ENCODE data around the gene DDA1.
A peak's percentile ranks its signal among the peaks of the same experiment; 100 is the strongest.

Gene DDA1

DNA sequence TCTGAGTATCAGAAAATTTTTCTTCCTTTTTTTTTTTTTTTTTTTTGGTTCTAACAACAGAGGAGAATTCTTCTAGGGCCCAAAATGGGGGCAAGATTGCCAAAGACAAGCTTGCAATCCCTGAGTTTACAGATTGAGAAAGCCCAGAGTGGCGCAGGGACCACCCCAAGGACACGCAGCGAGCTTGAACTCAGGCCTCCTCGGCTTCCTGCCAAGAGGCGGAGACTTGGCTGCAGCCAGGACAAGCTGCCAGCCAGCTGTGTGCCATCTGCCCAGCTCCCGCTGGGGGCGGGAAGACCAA lies 4.2 kb upstream of the DDA1 start:
- H3K4me3 ChIP-seq (ENCODE audit: low read depth in 1 of 2, low read length in 2 of 2) = peak overlapping the region; percentile 66 to 79
- peaks cover 42% of the 10 kb centered on the region for H3K4me1 ChIP-seq (ENCODE audit: insufficient read depth, low read length)
- peak overlapping the region; percentile 93 for H3K27ac ChIP-seq (ENCODE audit: low read depth, low read length)
- H3K27me3 ChIP-seq (ENCODE audit: control insufficient read depth in 1 of 2, insufficient read depth in 2 of 2, low read length in 2 of 2) = no peaks in the 10 kb centered on the region
- H3K36me3 ChIP-seq (ENCODE audit: insufficient read depth, low read length) = no peaks in the 10 kb centered on the region
- no peaks in the 10 kb centered on the region for H3K9me3 ChIP-seq (ENCODE audit: low read length)
- H3K9ac ChIP-seq (ENCODE audit: low read length) = no peak overlapping the region

DNA sequence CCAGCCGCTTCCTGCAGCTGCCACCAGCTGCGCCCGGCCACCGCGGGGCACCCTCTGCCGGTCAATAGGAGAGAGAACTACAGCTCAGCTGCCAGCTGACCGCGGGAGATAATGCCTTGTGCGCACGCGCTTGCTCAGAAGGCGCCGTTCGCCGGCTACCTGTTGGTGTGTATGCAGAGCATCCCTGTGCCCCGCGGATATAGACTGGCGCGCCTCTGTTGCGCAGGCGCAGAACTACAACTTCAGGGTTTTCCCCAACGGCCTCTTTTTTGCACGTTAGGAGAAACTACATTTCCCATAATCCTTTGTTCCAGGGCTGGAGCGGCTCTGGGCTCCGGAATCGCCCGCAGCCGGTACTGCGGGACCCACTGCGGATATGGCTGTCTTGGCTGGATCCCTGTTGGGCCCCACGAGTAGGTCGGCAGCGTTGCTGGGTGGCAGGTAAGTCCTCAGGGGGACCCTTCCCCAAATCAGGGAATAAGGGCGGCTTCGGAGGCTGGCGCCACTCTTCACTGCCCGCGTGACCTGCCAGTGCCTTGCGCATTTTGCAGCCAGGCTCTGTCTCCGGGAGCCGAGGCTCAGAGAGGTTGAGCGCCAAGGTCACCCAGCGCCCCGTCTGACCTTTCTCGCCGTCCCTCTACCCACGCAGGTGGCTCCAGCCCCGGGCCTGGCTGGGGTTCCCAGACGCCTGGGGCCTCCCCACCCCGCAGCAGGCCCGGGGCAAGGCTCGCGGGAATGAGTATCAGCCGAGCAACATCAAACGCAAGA lies 3.7 kb upstream of the DDA1 start, which contains the start of gene MRPL34:
TSS of gene MRPL34 (plus strand) at position 356 of the 768 bp plus-strand sequence. CDS start at position 377, 21 bp downstream.
- Histone ChIP-seq H3K27ac (ENCODE audit: low read depth, low read length) (peak within 1 kb of the TSS; percentile 93), H3K36me3 (ENCODE audit: insufficient read depth, low read length) (no peaks in the 10 kb centered on the region), H3K4me1 (ENCODE audit: insufficient read depth, low read length) (peaks cover 48% of the 10 kb centered on the region), H3K27me3 (ENCODE audit: control insufficient read depth in 1 of 2, insufficient read depth in 2 of 2, low read length in 2 of 2) (no peaks in the 10 kb centered on the region), H3K9me3 (ENCODE audit: low read length) (no peaks in the 10 kb centered on the region), H3K4me3 (ENCODE audit: low read depth in 1 of 2, low read length in 2 of 2) (peak within 1 kb of the TSS; percentile 66 to 79), H3K9ac (ENCODE audit: low read length) (peak within 1 kb of the TSS; percentile 67)

DNA sequence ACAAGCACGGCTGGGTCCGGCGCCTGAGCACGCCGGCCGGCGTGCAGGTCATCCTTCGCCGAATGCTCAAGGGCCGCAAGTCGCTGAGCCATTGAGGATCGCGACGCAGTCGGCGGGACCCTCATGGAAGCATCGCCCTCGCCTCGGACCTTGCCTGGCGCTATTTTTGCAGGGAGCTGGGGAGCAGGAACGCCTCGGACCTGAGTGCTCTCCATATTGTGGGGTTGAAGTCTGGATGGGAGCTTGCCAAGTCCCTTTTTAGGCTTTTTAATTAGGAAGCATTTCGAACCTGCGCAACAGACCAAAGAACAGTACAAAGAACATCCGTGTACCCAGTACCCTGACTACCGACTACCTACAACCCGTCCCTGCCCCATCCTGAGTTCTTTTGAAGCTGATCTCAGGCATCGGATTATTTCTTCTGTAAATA lies 3.1 kb upstream of the DDA1 start:
- H3K4me3 ChIP-seq (ENCODE audit: low read depth in 1 of 2, low read length in 2 of 2) = peak overlapping the region; percentile 66 to 79
- peak overlapping the region; percentile 67 for H3K9ac ChIP-seq (ENCODE audit: low read length)
- no peaks in the 10 kb centered on the region for H3K36me3 ChIP-seq (ENCODE audit: insufficient read depth, low read length)
- no peaks in the 10 kb centered on the region for H3K27me3 ChIP-seq (ENCODE audit: control insufficient read depth in 1 of 2, insufficient read depth in 2 of 2, low read length in 2 of 2)
- H3K9me3 ChIP-seq (ENCODE audit: low read length) = no peaks in the 10 kb centered on the region
- peak overlapping the region; percentile 91 for H3K27ac ChIP-seq (ENCODE audit: low read depth, low read length)
- H3K4me1 ChIP-seq (ENCODE audit: insufficient read depth, low read length) = peaks cover 51% of the 10 kb centered on the region

DNA sequence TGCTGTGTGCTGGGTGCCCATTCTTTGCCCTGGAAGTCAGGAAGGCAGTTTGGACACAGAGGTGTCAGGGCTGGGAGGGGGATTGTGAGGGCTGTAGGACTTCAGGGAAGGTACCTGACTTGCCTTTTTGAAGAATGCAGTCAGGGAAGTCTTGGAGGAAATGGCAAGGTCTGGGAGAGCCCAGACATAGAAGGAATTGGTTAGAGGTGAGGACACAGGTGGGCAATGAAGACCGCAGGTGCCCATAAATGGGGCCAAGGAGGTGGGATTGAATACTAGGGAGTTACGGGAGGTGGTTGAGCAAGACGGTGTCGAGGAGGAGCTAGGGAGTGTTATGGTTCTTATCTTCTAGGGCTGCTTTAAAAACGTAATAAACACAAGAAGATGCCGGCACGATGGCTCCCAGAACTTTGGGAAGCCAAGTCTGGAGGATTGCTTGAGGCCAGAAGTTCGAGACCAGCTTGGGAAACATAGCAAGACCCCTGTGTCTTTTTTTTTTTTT lies 1.4 kb upstream of the DDA1 start:
- Histone ChIP-seq H3K27ac (ENCODE audit: low read depth, low read length) (peak overlapping the region; percentile 34), H3K9ac (ENCODE audit: low read length) (no peak overlapping the region)

DNA sequence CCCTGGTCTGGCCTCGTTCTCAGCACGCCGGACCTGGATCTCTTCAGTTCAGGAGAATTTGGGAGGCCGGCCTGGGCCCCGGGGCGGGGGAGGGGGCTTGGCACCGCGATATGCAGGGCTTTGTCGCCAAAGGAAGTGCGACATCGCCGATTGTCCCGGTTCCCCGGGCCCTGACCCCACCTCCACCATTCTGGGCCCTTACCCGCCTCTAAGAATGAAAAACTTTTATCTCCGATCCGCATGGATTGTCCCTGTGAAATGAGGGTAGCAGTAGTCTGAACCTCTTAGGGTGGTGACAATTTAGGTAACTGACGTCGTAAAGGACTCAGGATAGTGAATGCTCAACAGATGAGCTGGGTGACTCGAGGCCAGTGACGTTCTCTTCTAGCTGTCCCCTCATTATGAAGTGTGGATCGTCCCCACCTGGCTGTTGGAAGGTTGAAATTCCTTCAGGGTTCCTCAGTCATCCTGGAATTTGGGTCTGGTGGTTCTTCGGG lies 650 bp downstream of the DDA1 start:
- Histone ChIP-seq H3K4me3 (ENCODE audit: low read depth in 1 of 2, low read length in 2 of 2) (peak overlapping the region; percentile 89 to 98), H3K27me3 (ENCODE audit: control insufficient read depth in 1 of 2, insufficient read depth in 2 of 2, low read length in 2 of 2) (no peaks in the 10 kb centered on the region), H3K36me3 (ENCODE audit: insufficient read depth, low read length) (peaks cover 13% of the 10 kb centered on the region), H3K9ac (ENCODE audit: low read length) (peak overlapping the region; percentile 69), H3K4me1 (ENCODE audit: insufficient read depth, low read length) (peaks cover 31% of the 10 kb centered on the region), H3K27ac (ENCODE audit: low read depth, low read length) (peak overlapping the region; percentile 89), H3K9me3 (ENCODE audit: low read length) (no peaks in the 10 kb centered on the region)

More for the DNA sequence above, 1.4 kb upstream of the DDA1 start:
- Histone ChIP-seq H3K27me3 (ENCODE audit: control insufficient read depth in 1 of 2, insufficient read depth in 2 of 2, low read length in 2 of 2) (no peaks in the 10 kb centered on the region), H3K36me3 (ENCODE audit: insufficient read depth, low read length) (no peaks in the 10 kb centered on the region), H3K9me3 (ENCODE audit: low read length) (no peaks in the 10 kb centered on the region), H3K4me1 (ENCODE audit: insufficient read depth, low read length) (peaks cover 47% of the 10 kb centered on the region), H3K4me3 (ENCODE audit: low read depth in 1 of 2, low read length in 2 of 2) (no peak overlapping the region)

DNA sequence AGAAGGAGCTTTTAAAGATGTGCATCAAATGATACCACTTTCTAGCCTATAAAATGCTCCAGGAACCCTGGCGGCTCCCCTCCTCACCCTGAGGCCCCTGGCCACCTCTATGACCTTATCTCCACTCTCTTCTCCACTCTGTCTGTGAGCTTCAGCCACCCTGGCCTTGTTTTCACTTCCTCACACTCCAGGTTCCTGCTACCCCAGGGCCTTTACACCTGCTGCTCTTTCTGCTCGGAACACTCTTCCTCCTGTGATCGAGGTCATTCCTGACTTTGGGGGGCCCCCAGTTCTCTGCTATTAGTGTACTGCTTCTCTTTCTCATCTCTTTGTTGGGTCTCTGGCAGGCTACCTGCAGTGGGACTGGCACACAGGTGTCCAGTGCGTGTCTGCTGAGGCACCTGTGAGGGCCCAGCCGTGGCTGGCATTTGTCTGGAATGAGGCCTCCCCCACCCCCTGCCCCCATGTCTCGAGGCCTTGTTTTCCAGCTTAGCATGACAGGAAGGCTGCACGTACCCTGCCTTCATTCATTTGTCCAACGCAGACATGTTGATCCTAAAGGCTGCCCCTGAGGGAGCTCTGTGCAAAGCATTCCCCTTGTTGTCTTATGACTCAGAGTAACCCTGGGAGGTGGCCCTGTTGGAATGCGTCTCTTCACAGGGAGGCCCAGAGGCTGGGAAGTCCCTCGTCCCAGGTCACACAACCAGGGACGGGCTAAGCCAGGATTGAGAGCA lies 2.3 kb downstream of the DDA1 start:
- Histone ChIP-seq H3K27ac (ENCODE audit: low read depth, low read length) (no peak overlapping the region), H3K9me3 (ENCODE audit: low read length) (no peaks in the 10 kb centered on the region), H3K9ac (ENCODE audit: low read length) (no peak overlapping the region), H3K4me3 (ENCODE audit: low read depth in 1 of 2, low read length in 2 of 2) (no peak overlapping the region), H3K36me3 (ENCODE audit: insufficient read depth, low read length) (peaks cover 19% of the 10 kb centered on the region), H3K27me3 (ENCODE audit: control insufficient read depth in 1 of 2, insufficient read depth in 2 of 2, low read length in 2 of 2) (no peaks in the 10 kb centered on the region), H3K4me1 (ENCODE audit: insufficient read depth, low read length) (peaks cover 24% of the 10 kb centered on the region)

DNA sequence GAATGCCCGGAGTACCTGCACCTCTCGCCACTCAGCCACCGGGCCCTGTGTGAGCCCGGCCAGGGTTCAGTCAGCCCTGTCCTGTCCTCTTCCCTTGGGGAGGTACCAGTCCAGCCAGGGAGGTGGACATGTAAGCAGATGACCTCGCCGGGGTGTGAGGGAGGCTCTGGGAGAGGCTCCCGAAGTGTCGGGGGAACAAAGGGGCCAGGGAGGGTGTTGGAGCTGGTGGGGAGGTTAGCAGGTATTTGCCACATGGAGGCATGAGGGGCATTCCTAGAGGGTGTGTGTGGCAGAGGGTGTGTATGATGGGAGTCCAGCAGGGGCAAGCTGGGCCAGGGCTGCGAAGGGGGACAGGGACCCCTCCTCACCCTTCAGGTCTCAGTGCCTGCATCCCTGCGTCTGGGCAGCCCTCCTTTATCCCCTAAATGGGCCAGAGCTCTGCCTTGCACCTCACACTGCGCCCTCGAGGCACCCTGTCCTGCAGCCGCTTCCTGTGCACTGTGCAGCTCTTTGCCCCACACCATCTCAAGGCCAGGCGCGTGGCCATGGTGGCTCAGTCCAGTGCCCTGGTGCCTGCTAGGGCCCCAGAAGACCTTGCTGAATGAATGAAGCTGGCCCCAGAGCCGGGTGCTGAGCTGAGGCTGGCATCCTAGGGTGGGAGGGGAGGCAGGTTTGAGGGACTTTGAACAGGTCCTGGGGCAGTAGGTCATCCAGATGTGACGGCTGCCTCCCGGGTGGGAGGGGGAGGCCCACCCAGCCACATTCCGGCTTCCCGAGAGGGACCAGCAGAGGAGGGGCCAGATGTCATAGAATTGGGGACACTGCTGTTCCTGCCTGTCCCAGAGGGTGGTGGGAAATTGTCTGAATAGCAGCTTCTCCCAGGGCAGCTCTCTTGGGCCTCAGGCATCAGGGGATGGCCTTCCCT lies 3.1 kb downstream of the DDA1 start:
- Histone ChIP-seq H3K27me3 (ENCODE audit: control insufficient read depth in 1 of 2, insufficient read depth in 2 of 2, low read length in 2 of 2) (no peaks in the 10 kb centered on the region), H3K27ac (ENCODE audit: low read depth, low read length) (no peak overlapping the region), H3K9ac (ENCODE audit: low read length) (no peak overlapping the region), H3K4me3 (ENCODE audit: low read depth in 1 of 2, low read length in 2 of 2) (no peak overlapping the region), H3K9me3 (ENCODE audit: low read length) (no peaks in the 10 kb centered on the region), H3K36me3 (ENCODE audit: insufficient read depth, low read length) (peaks cover 19% of the 10 kb centered on the region), H3K4me1 (ENCODE audit: insufficient read depth, low read length) (peaks cover 20% of the 10 kb centered on the region)

DNA sequence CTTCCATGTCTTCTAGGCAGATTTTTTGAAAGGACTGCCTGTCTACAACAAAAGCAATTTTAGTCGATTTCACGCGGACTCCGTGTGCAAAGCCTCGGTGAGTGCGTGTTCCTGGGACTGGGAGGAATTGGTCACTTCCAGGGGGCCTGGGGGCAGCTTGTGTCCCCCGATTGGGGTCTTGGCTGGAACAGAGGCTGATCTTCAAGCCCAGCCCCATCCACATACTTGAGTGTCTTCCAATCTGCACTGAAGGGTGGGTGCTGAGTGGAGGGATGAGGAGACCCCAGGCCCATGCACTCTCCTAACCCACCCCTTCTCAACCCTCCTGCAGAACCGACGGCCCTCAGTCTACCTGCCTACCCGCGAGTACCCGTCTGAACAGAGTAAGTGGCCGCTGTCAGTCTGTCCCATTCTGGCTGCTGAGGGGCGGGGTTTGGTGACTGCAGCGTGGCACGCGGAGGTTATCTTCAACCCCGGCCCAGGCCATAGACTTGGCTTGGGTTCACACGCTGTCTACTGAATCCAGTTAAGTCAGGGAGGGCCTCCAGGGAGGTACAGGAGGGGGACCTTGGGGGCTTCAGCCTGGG lies 4.7 kb downstream of the DDA1 start:
- Histone ChIP-seq H3K27ac (ENCODE audit: low read depth, low read length) (no peak overlapping the region), H3K4me1 (ENCODE audit: insufficient read depth, low read length) (peaks cover 17% of the 10 kb centered on the region), H3K27me3 (ENCODE audit: control insufficient read depth in 1 of 2, insufficient read depth in 2 of 2, low read length in 2 of 2) (no peaks in the 10 kb centered on the region), H3K9me3 (ENCODE audit: low read length) (no peaks in the 10 kb centered on the region), H3K9ac (ENCODE audit: low read length) (no peak overlapping the region), H3K36me3 (ENCODE audit: insufficient read depth, low read length) (peaks cover 19% of the 10 kb centered on the region), H3K4me3 (ENCODE audit: low read depth in 1 of 2, low read length in 2 of 2) (no peak overlapping the region)

DNA sequence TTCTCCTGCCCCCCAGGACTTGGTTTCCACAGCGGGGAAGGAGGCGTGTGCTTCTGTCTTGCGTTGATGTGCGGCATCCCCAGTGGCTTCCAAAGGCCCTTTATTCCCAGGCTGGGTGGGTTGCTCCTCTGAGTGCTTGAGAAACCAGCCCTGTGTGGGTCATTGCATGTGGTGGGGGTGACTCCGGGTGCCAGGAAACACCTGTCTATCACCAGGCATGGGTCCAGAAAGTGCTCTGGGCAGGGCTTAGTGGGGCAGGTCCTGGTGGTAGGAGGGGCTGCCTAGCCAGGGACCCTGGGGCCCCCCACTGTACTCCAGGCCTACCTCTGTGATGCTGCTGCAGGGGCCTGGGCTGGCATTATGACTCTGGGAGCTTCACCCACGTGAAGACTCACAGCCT lies 9.6 kb downstream of the DDA1 start:
- peaks cover 27% of the 10 kb centered on the region for H3K36me3 ChIP-seq (ENCODE audit: insufficient read depth, low read length)
- H3K27ac ChIP-seq (ENCODE audit: low read depth, low read length) = no peak overlapping the region
- H3K9ac ChIP-seq (ENCODE audit: low read length) = no peak overlapping the region
- no peak overlapping the region for H3K4me3 ChIP-seq (ENCODE audit: low read depth in 1 of 2, low read length in 2 of 2)
- H3K27me3 ChIP-seq (ENCODE audit: control insufficient read depth in 1 of 2, insufficient read depth in 2 of 2, low read length in 2 of 2) = peaks cover 0 to 4% of the 10 kb centered on the region in 2 donors
- no peaks in the 10 kb centered on the region for H3K9me3 ChIP-seq (ENCODE audit: low read length)
- no peaks in the 10 kb centered on the region for H3K4me1 ChIP-seq (ENCODE audit: insufficient read depth, low read length)

DNA sequence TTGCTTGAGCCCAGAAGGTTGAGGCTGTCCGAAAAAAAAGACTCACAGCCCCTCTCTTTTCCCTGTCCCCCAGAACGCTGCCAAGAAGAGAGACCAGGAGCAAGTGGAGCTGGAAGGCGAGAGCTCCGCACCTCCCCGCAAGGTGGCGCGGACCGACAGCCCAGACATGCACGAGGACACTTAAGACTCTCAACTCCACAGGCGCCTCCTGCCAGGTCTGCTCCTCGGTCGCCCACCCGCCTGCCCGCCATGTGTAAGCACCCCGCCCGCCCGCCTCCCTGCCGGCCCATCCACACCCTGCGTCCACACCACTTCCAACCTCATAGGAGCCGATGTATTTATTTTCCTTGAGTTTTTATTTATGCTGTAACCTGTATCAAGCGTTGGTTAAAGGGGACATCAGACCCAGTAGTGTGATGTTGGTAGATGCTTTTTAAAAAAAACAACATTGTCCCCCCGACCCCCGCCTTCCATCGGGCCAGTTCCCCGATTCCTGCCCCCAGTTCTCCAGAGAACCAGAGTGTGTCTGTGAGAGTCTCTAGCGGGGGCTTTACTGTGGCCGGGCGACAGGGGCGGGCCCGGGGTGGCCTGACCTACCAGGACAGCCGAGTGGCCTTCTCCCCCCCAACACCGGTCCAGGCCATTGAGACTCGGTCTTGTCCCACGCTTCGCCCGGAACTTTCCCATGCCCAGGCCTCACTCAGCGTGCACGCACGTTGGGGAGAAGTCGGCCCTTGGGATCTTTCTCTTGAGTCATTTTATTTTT lies 10.3 kb downstream of the DDA1 start:
- Histone ChIP-seq H3K9me3 (ENCODE audit: low read length) (no peaks in the 10 kb centered on the region), H3K27ac (ENCODE audit: low read depth, low read length) (no peak overlapping the region), H3K4me3 (ENCODE audit: low read depth in 1 of 2, low read length in 2 of 2) (no peak overlapping the region), H3K4me1 (ENCODE audit: insufficient read depth, low read length) (no peaks in the 10 kb centered on the region), H3K9ac (ENCODE audit: low read length) (no peak overlapping the region), H3K36me3 (ENCODE audit: insufficient read depth, low read length) (peaks cover 20% of the 10 kb centered on the region), H3K27me3 (ENCODE audit: control insufficient read depth in 1 of 2, insufficient read depth in 2 of 2, low read length in 2 of 2) (peaks cover 0 to 4% of the 10 kb centered on the region in 2 donors)
